ENCODE data around the gene DPH2. TPM values are rescaled to one million over a fixed set of nuclear protein-coding genes. Genes with fewer than 3 reads are reported as not detected.

Gene DPH2
- total RNA-seq, 1 donor from 2014 or later, result 40.4 TPM

GRCh38 chr1:43962324-43962723 lies 7.5 kb upstream of the DPH2 start:
- intact Hi-C loops (cut with micrococcal nuclease), result no loop called here

DNA sequence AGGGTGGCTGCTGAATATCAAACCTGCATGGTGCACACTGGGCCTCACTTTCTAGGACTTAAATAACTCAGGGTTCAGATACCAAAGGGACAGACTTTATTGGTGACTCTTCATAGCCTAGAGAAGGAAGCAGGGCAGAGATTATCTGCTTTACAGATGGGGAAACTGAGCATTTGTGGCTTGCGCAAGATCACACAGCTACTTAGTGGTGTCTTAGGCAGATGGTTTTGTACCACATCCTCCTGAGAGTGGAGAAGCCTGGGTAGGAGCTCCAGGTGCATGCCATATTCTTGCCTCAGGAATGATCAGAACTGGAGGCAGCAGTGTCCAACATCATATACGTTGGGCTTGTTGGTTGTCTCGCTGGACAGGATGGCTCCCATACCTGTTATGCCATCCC lies 6.8 kb upstream of the DPH2 start:
- intact Hi-C loops (cut with micrococcal nuclease), result no loop called here

DNA sequence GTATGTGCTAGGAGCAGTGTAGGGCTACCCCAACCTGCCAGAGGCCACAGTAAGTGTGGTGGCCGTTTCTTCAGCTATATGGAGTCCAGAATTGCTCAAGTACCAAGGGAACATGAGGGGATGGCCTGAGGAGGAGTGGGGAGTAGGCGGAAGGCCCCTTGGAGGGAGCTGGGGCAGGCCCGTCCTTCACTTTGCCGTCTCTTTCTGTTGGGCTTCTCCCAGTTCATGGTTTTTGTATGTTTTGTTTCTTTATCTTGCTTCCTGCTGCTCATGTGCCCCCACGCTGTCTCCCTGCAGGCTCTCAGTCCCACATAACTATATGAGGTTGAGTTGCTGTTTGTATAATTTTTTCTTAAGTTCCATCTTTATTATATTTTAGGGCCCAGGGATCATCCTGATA lies 5.9 kb upstream of the DPH2 start:
- intact Hi-C loops (cut with micrococcal nuclease), result no loop called here

GRCh38 chr1:43965316-43965715 lies 4.5 kb upstream of the DPH2 start:
- intact Hi-C loops (cut with micrococcal nuclease), result no loop called here

DNA sequence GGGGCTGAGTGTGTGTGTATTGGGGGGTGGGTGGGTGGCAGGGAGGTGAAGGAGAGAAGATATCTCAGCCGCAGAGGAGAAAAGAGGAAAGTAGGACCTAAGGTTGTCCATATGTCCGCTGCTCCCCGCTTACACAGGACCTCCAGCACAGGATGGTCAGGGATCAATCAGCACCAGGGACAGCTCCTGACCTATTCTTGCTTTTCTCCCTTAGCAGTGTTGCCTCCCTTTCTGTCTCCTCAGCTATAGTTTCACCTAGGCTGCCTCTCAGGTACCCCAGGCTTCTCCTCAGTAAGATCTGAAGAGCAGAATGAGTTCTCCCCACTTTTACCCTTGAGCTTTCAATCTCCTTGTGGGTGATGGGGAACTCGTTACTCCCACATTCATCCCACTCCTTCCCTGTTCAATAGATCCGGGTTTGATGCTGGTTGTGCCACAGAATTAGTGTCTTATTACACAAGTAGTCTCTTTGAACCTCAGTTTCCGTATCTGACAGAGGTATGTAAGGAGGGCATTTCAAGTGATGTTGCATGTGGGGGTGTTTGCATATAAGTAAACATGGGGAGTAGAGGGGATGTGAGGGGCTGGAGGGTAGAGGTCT lies 1.4 kb upstream of the DPH2 start:
- intact Hi-C loops (cut with micrococcal nuclease), result loop anchor here (2.0 kb wide), 1 partner anchor 610 kb away; the partner anchor contains the start of gene CDC20

GRCh38 chr1:43969416-43969745 lies 429 bp upstream of the DPH2 start:
- intact Hi-C loops (cut with micrococcal nuclease), result loop anchor here (1.0 to 2.0 kb wide), 5 partner anchors 23 to 611 kb away; partner anchors contain the start of genes CDC20, ERI3, IPO13 and KDM4A

DNA sequence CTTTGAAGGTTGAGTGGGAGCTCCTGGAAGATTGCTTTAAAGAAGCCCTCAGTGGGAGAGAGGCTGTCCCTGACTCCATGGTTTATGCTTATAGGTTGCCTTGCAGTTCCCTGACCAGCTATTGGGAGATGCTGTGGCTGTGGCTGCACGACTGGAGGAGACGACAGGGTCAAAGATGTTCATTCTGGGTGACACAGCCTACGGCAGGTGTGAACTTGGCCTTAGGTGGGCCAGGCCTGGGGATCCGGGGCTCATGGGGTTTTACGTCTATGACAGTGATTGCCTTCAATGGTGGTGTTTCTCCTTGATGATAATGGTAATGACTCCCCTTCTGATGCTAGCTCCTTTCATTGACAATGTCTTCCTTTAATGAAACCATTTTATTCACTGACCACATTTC lies 692 bp downstream of the DPH2 start:
- intact Hi-C loops (cut with micrococcal nuclease), result loop anchor here (5.0 to 10.0 kb wide), 5 partner anchors 244 to 1717 kb away; partner anchors contain the start of genes ARMH1, CCDC30, DMAP1 and GPBP1L1

DNA sequence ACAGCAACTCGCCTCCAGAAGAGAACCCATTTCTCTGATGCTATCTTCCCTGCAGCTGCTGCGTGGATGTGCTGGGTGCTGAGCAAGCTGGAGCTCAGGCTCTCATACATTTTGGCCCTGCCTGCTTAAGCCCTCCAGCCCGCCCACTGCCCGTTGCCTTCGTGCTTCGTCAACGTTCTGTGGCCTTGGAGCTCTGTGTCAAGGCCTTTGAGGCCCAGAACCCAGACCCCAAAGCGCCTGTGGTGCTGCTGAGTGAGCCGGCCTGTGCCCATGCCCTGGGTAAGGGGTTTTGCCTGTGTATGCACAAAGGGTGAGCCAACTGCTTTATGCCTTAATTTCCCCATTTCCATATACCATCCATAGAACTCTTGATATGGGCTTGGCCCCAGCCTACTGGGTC lies 1.1 kb downstream of the DPH2 start:
- intact Hi-C loops (cut with micrococcal nuclease), result loop anchor here (5.0 to 10.0 kb wide), 5 partner anchors 244 to 1716 kb away; partner anchors contain the start of genes ARMH1, CCDC30, DMAP1 and GPBP1L1

- intact Hi-C loops (cut with micrococcal nuclease), result loop anchor here (5.0 to 10.0 kb wide), 5 partner anchors 243 to 1716 kb away; partner anchors contain the start of genes ARMH1, CCDC30, DMAP1 and GPBP1L1
Measured at GRCh38 chr1:43971336-43971980, 1.6 kb downstream of the DPH2 start.

- intact Hi-C loops (cut with micrococcal nuclease), result loop anchor here (1.0 to 10.0 kb wide), 13 partner anchors 17 to 1713 kb away; partner anchors contain the start of genes ARMH1, CCDC24, CCDC30 and CFAP57
Measured at GRCh38 chr1:43973981-43974442, 4.2 kb downstream of the DPH2 start.

DNA sequence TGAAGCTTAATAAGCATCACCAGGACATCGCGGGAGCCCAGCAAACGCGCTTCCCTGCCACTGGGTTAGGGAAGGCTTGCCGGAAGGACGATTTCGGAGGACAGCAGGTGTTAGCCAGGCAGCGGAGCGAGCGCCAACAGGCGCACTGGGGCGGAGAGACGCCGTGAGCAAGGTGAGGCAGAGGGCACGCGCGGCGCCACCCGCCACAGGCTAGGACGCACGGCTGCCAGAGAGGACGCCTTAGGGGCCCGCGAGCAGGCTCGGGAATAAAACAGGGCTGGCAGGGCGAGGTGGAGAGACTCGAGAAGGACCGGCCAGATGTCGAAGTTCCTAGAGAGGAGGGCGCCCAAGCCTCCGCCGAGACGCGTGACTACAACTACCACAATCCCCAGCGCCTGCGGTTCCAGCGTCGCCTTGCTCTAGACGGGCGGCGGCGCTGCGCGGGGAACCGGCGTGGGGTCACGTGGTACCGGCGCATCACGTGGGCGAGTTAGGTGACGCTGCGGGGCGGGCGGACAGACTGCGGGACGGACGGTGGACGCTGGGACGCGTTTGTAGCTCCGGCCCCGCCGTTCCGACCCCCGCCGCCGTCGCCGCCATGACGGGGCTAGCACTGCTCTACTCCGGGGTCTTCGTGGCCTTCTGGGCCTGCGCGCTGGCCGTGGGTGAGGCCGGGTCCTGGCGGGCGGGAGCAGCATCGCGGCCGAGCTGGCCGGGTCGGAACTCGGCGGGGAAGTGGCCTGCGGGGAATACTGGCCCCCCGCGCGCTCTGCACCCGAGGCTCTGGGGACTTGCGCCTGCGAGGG lies 4.8 kb downstream of the DPH2 start, which contains the start of gene ATP6V0B:
ATP6V0B (plus strand) TSS at position 518 of the 806 bp plus-strand sequence; CDS start at position 599, 81 bp downstream.
- intact Hi-C loops (cut with micrococcal nuclease), result loop anchor here (1.0 to 10.0 kb wide), 13 partner anchors 17 to 1713 kb away; partner anchors contain the start of genes ARMH1, CCDC24, CCDC30 and CFAP57

- intact Hi-C loops (cut with micrococcal nuclease), result loop anchor here (10.0 kb wide), 2 partner anchors 239 to 1609 kb away; partner anchors contain the start of genes DMAP1 and NASP
Measured at GRCh38 chr1:43975249-43975961, 5.6 kb downstream of the DPH2 start.

DNA sequence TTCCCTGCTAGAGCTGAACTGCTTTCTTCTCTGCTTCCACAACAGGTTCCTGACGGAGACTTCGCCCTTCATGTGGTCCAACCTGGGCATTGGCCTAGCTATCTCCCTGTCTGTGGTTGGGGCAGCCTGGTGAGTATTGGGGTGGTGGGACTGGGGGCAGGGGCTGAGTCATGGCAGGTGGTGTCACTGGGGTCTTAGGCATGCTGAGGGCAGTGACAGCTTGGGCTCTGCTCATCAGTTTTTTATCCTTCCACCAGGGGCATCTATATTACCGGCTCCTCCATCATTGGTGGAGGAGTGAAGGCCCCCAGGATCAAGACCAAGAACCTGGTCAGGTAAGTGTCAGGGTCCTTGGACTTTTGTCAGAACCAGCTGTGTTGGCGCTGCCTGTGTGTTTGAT lies 6.2 kb downstream of the DPH2 start:
- intact Hi-C loops (cut with micrococcal nuclease), result loop anchor here (10.0 kb wide), 2 partner anchors 239 to 1609 kb away; partner anchors contain the start of genes DMAP1 and NASP

DNA sequence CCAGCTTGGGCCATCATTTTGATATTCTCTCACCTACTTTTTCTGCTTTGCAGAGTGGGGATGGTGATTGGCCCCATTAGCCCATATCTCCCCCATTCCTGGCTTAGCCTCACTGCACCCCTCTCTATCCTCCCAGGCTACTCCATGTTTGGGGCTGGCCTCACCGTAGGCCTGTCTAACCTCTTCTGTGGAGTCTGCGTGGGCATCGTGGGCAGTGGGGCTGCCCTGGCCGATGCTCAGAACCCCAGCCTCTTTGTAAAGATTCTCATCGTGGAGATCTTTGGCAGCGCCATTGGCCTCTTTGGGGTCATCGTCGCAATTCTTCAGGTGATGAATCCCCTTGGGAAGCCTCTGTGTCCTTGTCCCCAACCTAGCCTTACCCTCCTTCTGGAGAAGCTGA lies 7.1 kb downstream of the DPH2 start:
- intact Hi-C loops (cut with micrococcal nuclease), result loop anchor here (10.0 kb wide), 2 partner anchors 238 to 1608 kb away; partner anchors contain the start of genes DMAP1 and NASP

DNA sequence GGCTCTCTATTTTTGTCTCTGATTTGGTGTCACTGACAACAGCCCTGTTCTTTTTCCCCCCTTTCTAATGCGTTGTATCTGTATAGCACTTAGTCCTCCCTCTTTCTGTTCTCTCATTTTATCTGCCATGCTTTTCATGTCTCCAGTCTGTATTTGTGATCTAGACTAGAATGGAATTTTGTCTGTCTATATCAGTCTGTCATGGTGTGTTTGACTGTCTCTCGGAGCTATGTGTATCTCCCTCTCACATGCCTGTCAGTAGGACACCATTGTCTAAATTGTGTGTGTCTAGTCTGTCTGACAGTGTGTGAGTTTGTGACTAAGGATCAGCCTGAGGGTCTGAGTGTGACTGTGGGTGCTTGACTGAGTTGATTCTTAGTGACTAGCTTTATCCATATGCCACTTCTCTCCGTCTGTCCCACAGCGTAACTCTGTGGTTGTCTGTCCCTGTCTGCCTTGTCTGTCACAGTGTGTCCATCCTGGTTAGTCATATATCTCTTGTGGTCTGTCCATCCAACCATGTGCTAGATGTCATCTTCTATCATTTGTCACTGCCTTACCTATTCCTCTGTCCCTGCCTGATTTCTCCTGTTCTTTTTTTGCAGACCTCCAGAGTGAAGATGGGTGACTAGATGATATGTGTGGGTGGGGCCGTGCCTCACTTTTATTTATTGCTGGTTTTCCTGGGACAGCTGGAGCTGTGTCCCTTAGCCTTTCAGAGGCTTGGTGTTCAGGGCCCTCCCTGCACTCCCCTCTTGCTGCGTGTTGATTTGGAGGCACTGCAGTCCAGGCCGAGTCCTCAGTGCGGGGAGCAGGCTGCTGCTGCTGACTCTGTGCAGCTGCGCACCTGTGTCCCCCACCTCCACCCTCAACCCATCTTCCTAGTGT lies 7.8 kb downstream of the DPH2 start:
- intact Hi-C loops (cut with micrococcal nuclease), result loop anchor here (10.0 kb wide), 2 partner anchors 237 to 1607 kb away; partner anchors contain the start of genes DMAP1 and NASP

DNA sequence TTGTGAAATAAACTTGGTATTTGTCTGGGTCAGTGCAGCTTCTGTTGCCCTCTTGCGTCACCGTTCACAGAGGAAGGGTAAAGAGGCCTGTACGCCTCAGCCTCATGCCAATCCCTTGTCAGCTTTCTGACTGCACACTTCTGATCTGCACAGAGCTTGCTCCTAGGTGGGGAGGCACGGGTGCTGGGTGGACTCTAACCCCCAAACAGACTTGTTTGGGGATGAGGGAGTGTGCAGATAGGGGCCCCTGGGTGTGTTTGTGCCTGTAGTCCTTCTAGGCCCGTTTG lies 8.4 kb downstream of the DPH2 start:
- intact Hi-C loops (cut with micrococcal nuclease), result loop anchor here (10.0 kb wide), 2 partner anchors 237 to 1607 kb away; partner anchors contain the start of genes DMAP1 and NASP

DNA sequence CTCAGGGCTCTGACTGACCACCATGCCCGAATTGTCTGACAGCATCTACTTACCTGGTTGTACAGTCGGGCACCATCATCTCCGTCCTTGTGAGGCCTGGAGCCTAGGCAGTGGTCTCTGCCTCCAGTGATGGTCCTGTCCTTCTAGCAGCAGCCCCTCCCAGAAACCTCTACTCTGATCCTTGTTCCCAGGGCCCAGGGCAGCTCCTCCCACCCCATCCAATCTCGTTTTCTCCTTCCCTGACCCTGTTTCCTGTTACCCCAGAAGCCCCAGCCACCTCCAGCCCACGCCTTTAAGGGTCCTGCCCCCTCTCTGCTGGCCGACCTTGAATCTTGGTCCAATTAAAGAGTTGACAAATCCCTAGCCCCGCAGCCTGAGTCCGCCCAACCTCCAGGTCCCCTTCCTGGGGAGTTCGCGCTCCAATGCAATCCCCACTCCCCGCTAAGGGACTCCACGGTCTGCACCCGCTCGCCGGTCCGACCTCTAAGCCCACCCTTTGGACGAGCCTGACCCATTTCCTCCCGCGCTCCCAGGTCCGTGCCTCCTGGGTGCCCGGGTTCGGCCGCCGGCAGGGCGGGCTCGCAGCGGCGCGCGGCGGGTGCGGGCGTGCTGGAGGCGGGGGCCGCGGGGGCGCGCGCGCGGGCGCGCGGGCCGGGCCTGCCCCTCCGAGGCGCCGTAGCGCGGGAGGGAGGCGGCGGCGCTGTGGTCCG lies 8.9 kb downstream of the DPH2 start, which contains the start of gene B4GALT2:
B4GALT2 (plus strand) TSS at position 660 of the 710 bp plus-strand sequence. CDS start 1,951 bp downstream, outside the sequence.
- intact Hi-C loops (cut with micrococcal nuclease), result loop anchor here (10.0 kb wide), 2 partner anchors 236 to 1606 kb away; partner anchors contain the start of genes DMAP1 and NASP

DNA sequence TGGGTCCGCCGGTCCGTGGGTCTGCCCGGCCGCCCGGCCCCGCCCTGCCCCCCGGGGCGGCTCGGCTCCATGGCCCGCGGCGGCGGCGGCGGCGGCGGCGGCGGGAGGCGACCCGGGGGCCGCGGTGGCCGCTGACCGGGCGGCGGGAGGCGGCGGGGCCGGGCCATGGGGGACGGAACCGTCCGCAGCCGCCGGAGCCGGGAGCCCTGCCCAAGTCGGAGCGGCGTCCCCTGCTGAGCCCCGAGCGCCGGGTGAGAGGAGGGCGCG lies 9.4 kb downstream of the DPH2 start:
- intact Hi-C loops (cut with micrococcal nuclease), result loop anchor here (10.0 kb wide), 2 partner anchors 236 to 1606 kb away; partner anchors contain the start of genes DMAP1 and NASP
